GM23338 (cell line): ENCODE data around the gene HPS5. TPM values are rescaled to one million over a fixed set of nuclear protein-coding genes. Genes with fewer than 3 reads are reported as not detected.

ENCODE experiments used
- ATAC-seq: fragments of 200-7000 bp; cut with Tn5 transposase; 3 replicates; pipeline ENCODE4 v1.9.1; 2020
- DNase-seq: peaks from one replicate; pipeline ENCODE4 v3.0.0-alpha.2; 2015; ENCODE audit warnings: low spot score
- H2AFZ ChIP-seq: fragments of 200-600 bp; sonication (generic); 2 replicates; pipeline ENCODE4 v1.8.0; 2016; ENCODE audit warnings: antibody characterized with exemption, mild to moderate bottlenecking, moderate library complexity
- H3F3A ChIP-seq: fragments of 200-600 bp; sonication (generic); replicated peaks from 2 replicates; pipeline ENCODE4 v1.8.0; 2017; ENCODE audit warnings: antibody characterized with exemption, mixed run types, low read depth
- H3K27ac ChIP-seq: fragments of 200-600 bp; sonication (generic); 2 replicates; pipeline ENCODE4 v1.6.1; 2016; ENCODE audit warnings: low read depth
- H3K27me3 ChIP-seq: fragments of 200-600 bp; sonication (generic); 2 replicates; pipeline ENCODE4 v1.8.0; 2016; ENCODE audit warnings: mild to moderate bottlenecking, mixed run types, moderate library complexity; ENCODE audit not compliant: insufficient read depth
- H3K36me3 ChIP-seq: fragments of 200-600 bp; sonication (generic); 2 replicates; pipeline ENCODE4 v1.8.0; 2016; ENCODE audit warnings: mild to moderate bottlenecking; ENCODE audit not compliant: insufficient read depth
- H3K4me1 ChIP-seq: fragments of 200-600 bp; sonication (generic); 2 replicates; pipeline ENCODE4 v1.8.0; 2016; ENCODE audit warnings: mild to moderate bottlenecking, moderate library complexity; ENCODE audit not compliant: insufficient read depth
- H3K4me2 ChIP-seq: fragments of 200-600 bp; sonication (generic); 2 replicates; pipeline ENCODE4 v1.7.1; 2017; ENCODE audit warnings: mixed run types
- H3K4me3 ChIP-seq: fragments of 200-600 bp; sonication (generic); 2 replicates; pipeline ENCODE4 v1.6.1; 2016; ENCODE audit warnings: mixed run types
- H3K79me2 ChIP-seq: fragments of 200-600 bp; sonication (generic); replicated peaks from 2 replicates; pipeline ENCODE4 v1.8.0; 2017; ENCODE audit warnings: mild to moderate bottlenecking; ENCODE audit not compliant: insufficient read depth
- H3K9me2 ChIP-seq: fragments of 200-600 bp; sonication (generic); 2 replicates; pipeline ENCODE4 v1.8.0; 2017; ENCODE audit not compliant: insufficient read depth
- H4K20me1 ChIP-seq: fragments of 200-600 bp; sonication (generic); replicated peaks from 2 replicates; pipeline ENCODE4 v1.8.0; 2017; ENCODE audit warnings: mild to moderate bottlenecking; ENCODE audit not compliant: insufficient read depth
- H3K27ac Mint-ChIP-seq: 2 replicates; pipeline ENCODE4 v1.8.0; 2020; ENCODE audit warnings: inconsistent platforms, mild to moderate bottlenecking, moderate library complexity, mixed read lengths
- H3K27me3 Mint-ChIP-seq: 3 replicates; pipeline ENCODE4 v1.8.0; 2022; ENCODE audit warnings: low read depth, mild to moderate bottlenecking, moderate library complexity, mixed read lengths, inconsistent platforms; ENCODE audit not compliant: insufficient read depth, poor library complexity
- H3K36me3 Mint-ChIP-seq: 3 replicates; pipeline ENCODE4 v1.8.0; 2021; ENCODE audit warnings: low read depth, mild to moderate bottlenecking, inconsistent platforms, moderate library complexity, mixed read lengths
- H3K4me1 Mint-ChIP-seq: 3 replicates; pipeline ENCODE4 v1.8.0; 2020; ENCODE audit warnings: mild to moderate bottlenecking, inconsistent platforms, mixed read lengths
- H3K4me3 Mint-ChIP-seq: 3 replicates; pipeline ENCODE4 v1.8.0; 2021; ENCODE audit warnings: moderate library complexity, mild to moderate bottlenecking, inconsistent platforms, mixed read lengths
- H3K9me3 Mint-ChIP-seq: 3 replicates; pipeline ENCODE4 v1.8.0; 2020; ENCODE audit warnings: moderate library complexity, mild to moderate bottlenecking, inconsistent platforms, mixed read lengths
- CREB1 ChIP-seq: fragments of 250-450 bp; sonication (Bioruptor Pico); IDR thresholded peaks from 2 replicates; pipeline ENCODE4 v1.5.0; 2020; ENCODE audit warnings: low read depth, mild to moderate bottlenecking, moderate library complexity
- ETS1 ChIP-seq: IDR thresholded peaks from 2 replicates; pipeline ENCODE4 v1.6.1; 2016; ENCODE audit warnings: antibody characterized with exemption
- EZH2 ChIP-seq: fragments of 200-600 bp; sonication (generic); IDR thresholded peaks from one replicate; pipeline ENCODE4 v1.8.0; 2017; ENCODE audit warnings: antibody characterized with exemption, mild to moderate bottlenecking, low read depth; ENCODE audit not compliant: unreplicated experiment
- EZH2phosphoT487 ChIP-seq: fragments of 200-600 bp; sonication (generic); IDR thresholded peaks from one replicate; pipeline ENCODE4 v1.8.1; 2018; ENCODE audit warnings: antibody characterized with exemption; ENCODE audit not compliant: unreplicated experiment
- JUNB ChIP-seq: IDR thresholded peaks from one replicate; pipeline ENCODE4 v1.6.1; 2016; ENCODE audit warnings: antibody characterized with exemption; ENCODE audit not compliant: unreplicated experiment
- NANOG ChIP-seq: IDR thresholded peaks from 2 replicates; pipeline ENCODE4 v1.6.1; 2016; ENCODE audit warnings: antibody characterized with exemption, borderline replicate concordance
- POLR2AphosphoS5 ChIP-seq: IDR thresholded peaks from 2 replicates; pipeline ENCODE4 v1.6.1; 2016; ENCODE audit warnings: antibody characterized with exemption, low read depth
- REST ChIP-seq: IDR thresholded peaks from one replicate; pipeline ENCODE4 v1.6.1; 2018; ENCODE audit warnings: antibody characterized with exemption; ENCODE audit not compliant: unreplicated experiment
- STAT1 ChIP-seq: IDR thresholded peaks from one replicate; pipeline ENCODE4 v1.6.1; 2016; ENCODE audit warnings: antibody characterized with exemption; ENCODE audit not compliant: unreplicated experiment
- ZNF114 ChIP-seq: fragments of 250-450 bp; sonication (Bioruptor Pico); IDR thresholded peaks from 2 replicates; pipeline ENCODE4 v1.5.0; 2020; ENCODE audit warnings: mild to moderate bottlenecking, moderate library complexity
- ZNF331 ChIP-seq: fragments of 250-450 bp; sonication (Bioruptor Pico); IDR thresholded peaks from 2 replicates; pipeline ENCODE4 v1.5.0; 2020; ENCODE audit warnings: low read depth, mild to moderate bottlenecking, moderate library complexity
- ZNF462 ChIP-seq: fragments of 250-450 bp; sonication (Bioruptor Pico); IDR thresholded peaks from 2 replicates; pipeline ENCODE4 v1.5.0; 2020; ENCODE audit warnings: mild to moderate bottlenecking, moderate library complexity
- polyA plus RNA-seq: library from polyadenylated mRNA; unstranded; fragments of >200 nt; fragmentation: Nextera tagmentation; extraction: Ambion mirVana; gene quantifications from 2 replicates; pipeline ENCODE4 v1.2.1, GENCODE V29; 2016
- total RNA-seq: library from RNA; depleted of rRNA; stranded (reverse); fragments of >200 nt; shearing (Covaris generic); gene quantifications from 2 replicates; pipeline ENCODE4 v1.2.3, GENCODE V29; 2014
- TF ChIP-seq, protein P1 (sequence below), 2 experiments: fragments of 200-600 bp in 1 of 2; sonication (generic) in 1 of 2; conservative IDR thresholded peaks; 2 replicates each; pipeline versions ENCODE4 v1.5.1 to v1.6.1; 2016 to 2017; ENCODE audit warnings: antibody characterized with exemption in 2 of 2, low read depth in 2 of 2, mild to moderate bottlenecking in 2 of 2, moderate library complexity in 1 of 2

The HPS5 gene
- total and polyA plus RNA-seq, 2 experiments from 2014 or later, result 11.5 to 18.6 TPM

GRCh38 chr11:18309691-18310090 is 12.2 kb downstream of the HPS5 start:
- no peaks in the 10 kb centered on the region for H3K27me3 Mint-ChIP-seq
- H3K79me2 ChIP-seq, result peaks cover 23% of the 10 kb centered on the region
- no peak overlapping the region for H2AFZ ChIP-seq
- H3K9me2 ChIP-seq, result no peaks in the 10 kb centered on the region
- ATAC-seq, result no peak
- no peak overlapping the region for H3K4me3 Mint-ChIP-seq
- no peaks in the 10 kb centered on the region for H3K4me1 Mint-ChIP-seq
- no peaks in the 10 kb centered on the region for H3K27me3 ChIP-seq
- no peak overlapping the region for H3K27ac Mint-ChIP-seq
- H3K36me3 ChIP-seq, result peaks cover 46% of the 10 kb centered on the region
- no peak for TF ChIP-seq NANOG
- no peak for TF ChIP-seq ZNF462 (CRISPR knock-in tag)
- no peak for TF ChIP-seq EZH2phosphoT487
- no peak for TF ChIP-seq POLR2AphosphoS5
- TF ChIP-seq, protein P1, sequence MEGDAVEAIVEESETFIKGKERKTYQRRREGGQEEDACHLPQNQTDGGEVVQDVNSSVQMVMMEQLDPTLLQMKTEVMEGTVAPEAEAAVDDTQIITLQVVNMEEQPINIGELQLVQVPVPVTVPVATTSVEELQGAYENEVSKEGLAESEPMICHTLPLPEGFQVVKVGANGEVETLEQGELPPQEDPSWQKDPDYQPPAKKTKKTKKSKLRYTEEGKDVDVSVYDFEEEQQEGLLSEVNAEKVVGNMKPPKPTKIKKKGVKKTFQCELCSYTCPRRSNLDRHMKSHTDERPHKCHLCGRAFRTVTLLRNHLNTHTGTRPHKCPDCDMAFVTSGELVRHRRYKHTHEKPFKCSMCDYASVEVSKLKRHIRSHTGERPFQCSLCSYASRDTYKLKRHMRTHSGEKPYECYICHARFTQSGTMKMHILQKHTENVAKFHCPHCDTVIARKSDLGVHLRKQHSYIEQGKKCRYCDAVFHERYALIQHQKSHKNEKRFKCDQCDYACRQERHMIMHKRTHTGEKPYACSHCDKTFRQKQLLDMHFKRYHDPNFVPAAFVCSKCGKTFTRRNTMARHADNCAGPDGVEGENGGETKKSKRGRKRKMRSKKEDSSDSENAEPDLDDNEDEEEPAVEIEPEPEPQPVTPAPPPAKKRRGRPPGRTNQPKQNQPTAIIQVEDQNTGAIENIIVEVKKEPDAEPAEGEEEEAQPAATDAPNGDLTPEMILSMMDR (conservative IDR thresholded peaks at IDR 0.05; ENCODE audit: low read depth in 2 of 2), result no peak
- TF ChIP-seq ZNF331 (CRISPR knock-in tag), result no peak
- no peak for TF ChIP-seq EZH2
- TF ChIP-seq ZNF114 (CRISPR knock-in tag), result no peak
- TF ChIP-seq REST, result no peak
- no peak for TF ChIP-seq JUNB
- no peak for TF ChIP-seq ETS1
- no peak for TF ChIP-seq STAT1
- TF ChIP-seq CREB1 (CRISPR knock-in tag), result no peak
- no peak overlapping the region for H3K4me3 ChIP-seq
- no peaks in the 10 kb centered on the region for H3K4me1 ChIP-seq
- no peaks in the 10 kb centered on the region for H3F3A ChIP-seq
- H3K9me3 Mint-ChIP-seq, result no peaks in the 10 kb centered on the region
- no peak overlapping the region for H3K27ac ChIP-seq
- no peak for DNase-seq
- H3K36me3 Mint-ChIP-seq, result peaks cover 50% of the 10 kb centered on the region
- H4K20me1 ChIP-seq, result no peaks in the 10 kb centered on the region; the same call in none of the 2 replicates
- no peak overlapping the region for H3K4me2 ChIP-seq
